ENCODE results near the gene HSPA5.
"Not testable (repeated sequence)": the region's sequence is repeated elsewhere in the genome, so short reads cannot be mapped to it uniquely, and the experiment has no call there.

DNA sequence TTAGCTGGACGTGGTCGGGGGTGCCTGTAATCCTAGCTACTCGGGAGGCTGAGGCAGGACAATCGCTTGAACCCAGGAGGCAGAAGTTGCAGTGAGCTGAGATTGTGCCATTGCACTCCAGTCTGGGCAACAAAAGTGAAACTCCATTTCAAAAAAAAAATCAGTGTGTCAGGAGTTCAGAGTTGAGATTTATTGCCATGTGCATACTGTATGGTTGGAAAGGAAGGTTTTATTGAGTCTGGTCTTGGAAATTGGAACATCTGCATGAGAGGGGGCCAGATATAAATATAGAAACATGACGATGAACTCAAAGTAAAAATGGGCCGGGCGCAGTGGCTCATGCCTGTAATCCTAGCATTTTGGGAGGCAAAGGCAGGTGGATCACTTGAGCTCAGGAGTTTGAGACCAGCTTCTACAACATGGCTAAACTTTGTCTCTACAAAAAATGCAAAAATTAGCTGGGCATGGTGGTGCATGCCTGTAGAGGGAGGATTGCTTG is 45.8 kb upstream of the HSPA5 start:
- TF ChIP-seq, protein P1, sequence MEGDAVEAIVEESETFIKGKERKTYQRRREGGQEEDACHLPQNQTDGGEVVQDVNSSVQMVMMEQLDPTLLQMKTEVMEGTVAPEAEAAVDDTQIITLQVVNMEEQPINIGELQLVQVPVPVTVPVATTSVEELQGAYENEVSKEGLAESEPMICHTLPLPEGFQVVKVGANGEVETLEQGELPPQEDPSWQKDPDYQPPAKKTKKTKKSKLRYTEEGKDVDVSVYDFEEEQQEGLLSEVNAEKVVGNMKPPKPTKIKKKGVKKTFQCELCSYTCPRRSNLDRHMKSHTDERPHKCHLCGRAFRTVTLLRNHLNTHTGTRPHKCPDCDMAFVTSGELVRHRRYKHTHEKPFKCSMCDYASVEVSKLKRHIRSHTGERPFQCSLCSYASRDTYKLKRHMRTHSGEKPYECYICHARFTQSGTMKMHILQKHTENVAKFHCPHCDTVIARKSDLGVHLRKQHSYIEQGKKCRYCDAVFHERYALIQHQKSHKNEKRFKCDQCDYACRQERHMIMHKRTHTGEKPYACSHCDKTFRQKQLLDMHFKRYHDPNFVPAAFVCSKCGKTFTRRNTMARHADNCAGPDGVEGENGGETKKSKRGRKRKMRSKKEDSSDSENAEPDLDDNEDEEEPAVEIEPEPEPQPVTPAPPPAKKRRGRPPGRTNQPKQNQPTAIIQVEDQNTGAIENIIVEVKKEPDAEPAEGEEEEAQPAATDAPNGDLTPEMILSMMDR (IDR thresholded peaks at IDR 0.05 in 2 of 3, conservative IDR thresholded peaks at IDR 0.05 in 1 of 3; ENCODE audit: control insufficient read depth in 2 of 3, extremely low read depth in 1 of 3, insufficient read depth in 1 of 3, low read depth in 3 of 3, low read length in 3 of 3): not testable (repeated sequence)
- not testable (repeated sequence) for TF ChIP-seq SMARCA5 (IDR thresholded peaks at IDR 0.05); CREM (IDR thresholded peaks at IDR 0.05; ENCODE audit: low read depth); BACH1 (IDR thresholded peaks at IDR 0.05; ENCODE audit: borderline replicate concordance); NBN (IDR thresholded peaks at IDR 0.05); RFX5 (IDR thresholded peaks at IDR 0.05; ENCODE audit: low read depth, low read length); EP300 (IDR thresholded peaks at IDR 0.05; ENCODE audit: borderline replicate concordance in 1 of 2, control insufficient read depth in 1 of 2, low read depth in 2 of 2, low read length in 2 of 2); FOXK2 (IDR thresholded peaks at IDR 0.05)
- TF ChIP-seq, protein P2, sequence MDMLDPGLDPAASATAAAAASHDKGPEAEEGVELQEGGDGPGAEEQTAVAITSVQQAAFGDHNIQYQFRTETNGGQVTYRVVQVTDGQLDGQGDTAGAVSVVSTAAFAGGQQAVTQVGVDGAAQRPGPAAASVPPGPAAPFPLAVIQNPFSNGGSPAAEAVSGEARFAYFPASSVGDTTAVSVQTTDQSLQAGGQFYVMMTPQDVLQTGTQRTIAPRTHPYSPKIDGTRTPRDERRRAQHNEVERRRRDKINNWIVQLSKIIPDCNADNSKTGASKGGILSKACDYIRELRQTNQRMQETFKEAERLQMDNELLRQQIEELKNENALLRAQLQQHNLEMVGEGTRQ (IDR thresholded peaks at IDR 0.05; ENCODE audit: borderline replicate concordance, low read depth, low read length): not testable (repeated sequence)
- TF ChIP-seq, protein P3, sequence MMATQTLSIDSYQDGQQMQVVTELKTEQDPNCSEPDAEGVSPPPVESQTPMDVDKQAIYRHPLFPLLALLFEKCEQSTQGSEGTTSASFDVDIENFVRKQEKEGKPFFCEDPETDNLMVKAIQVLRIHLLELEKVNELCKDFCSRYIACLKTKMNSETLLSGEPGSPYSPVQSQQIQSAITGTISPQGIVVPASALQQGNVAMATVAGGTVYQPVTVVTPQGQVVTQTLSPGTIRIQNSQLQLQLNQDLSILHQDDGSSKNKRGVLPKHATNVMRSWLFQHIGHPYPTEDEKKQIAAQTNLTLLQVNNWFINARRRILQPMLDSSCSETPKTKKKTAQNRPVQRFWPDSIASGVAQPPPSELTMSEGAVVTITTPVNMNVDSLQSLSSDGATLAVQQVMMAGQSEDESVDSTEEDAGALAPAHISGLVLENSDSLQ (IDR thresholded peaks at IDR 0.05): not testable (repeated sequence)
- TF ChIP-seq, protein P4, sequence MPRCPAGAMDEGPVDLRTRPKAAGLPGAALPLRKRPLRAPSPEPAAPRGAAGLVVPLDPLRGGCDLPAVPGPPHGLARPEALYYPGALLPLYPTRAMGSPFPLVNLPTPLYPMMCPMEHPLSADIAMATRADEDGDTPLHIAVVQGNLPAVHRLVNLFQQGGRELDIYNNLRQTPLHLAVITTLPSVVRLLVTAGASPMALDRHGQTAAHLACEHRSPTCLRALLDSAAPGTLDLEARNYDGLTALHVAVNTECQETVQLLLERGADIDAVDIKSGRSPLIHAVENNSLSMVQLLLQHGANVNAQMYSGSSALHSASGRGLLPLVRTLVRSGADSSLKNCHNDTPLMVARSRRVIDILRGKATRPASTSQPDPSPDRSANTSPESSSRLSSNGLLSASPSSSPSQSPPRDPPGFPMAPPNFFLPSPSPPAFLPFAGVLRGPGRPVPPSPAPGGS (IDR thresholded peaks at IDR 0.05; ENCODE audit: borderline replicate concordance, insufficient read depth, low read depth, low read length, poor library complexity, severe bottlenecking): not testable (repeated sequence)
